HK-2 (cell line): ENCODE measurements around the gene WAS.
A peak's percentile ranks its signal among the peaks of the same experiment; 100 is the strongest.
"Not testable (repeated sequence)": the region's sequence is repeated elsewhere in the genome, so short reads cannot be mapped to it uniquely, and the experiment has no call there.

Experiments used
- DNase-seq: peaks from one replicate; pipeline ENCODE4 v3.0.0-alpha.2; 2018; ENCODE audit not compliant: unreplicated experiment

The WAS gene

DNA sequence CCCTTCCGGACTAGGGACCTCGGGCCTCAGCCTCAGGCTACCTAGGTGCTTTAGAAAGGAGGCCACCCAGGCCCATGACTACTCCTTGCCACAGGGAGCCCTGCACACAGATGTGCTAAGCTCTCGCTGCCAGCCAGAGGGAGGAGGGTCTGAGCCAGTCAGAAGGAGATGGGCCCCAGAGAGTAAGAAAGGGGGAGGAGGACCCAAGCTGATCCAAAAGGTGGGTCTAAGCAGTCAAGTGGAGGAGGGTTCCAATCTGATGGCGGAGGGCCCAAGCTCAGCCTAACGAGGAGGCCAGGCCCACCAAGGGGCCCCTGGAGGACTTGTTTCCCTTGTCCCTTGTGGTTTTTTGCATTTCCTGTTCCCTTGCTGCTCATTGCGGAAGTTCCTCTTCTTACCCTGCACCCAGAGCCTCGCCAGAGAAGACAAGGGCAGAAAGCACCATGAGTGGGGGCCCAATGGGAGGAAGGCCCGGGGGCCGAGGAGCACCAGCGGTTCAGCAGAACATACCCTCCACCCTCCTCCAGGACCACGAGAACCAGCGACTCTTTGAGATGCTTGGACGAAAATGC, at the start of gene WAS:
TSS of gene WAS (plus strand) at position 389 of the 572 bp plus-strand sequence. CDS start at position 444, 55 bp downstream.
- DNase-seq = no peak

DNA sequence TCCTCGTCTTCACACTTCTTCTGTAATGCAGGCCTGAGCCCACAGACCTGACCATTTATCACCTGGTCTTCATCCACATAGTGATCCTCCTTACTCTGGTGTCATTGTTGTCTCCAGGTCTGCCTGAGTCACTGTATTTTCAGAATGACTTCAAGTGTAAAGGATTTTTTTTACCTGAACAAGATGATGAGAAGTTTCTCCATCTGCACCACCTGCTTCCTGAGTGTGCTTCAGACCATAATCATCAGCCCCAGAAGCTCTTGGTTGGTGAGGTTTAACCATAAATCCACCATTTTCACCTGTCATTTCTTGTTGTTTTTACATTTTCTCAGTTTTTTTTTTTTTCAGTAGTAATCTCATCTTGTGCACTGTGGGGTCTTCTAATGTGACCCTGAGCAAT, 47.3 kb upstream of the WAS start:
- DNase-seq = no peak

DNA sequence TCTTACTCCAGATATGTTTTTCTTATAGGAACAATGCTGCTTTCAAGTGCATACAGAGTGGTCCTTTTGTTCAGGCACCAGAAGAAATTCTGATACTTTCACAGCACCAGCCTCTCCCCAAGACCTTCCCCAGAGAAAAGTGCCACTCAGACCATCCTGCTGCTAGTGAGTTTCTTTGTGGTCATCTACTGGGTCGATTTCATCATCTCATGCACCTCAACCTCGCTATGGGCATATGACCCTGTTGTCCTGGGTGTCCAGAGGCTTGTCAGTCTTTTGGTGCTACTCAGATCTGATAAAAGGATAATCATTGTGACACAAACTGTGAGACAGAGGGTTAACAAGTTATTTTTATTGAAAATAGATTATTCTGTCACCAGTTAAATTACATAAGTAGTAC, 46.8 kb upstream of the WAS start:
- no peak for DNase-seq

DNA sequence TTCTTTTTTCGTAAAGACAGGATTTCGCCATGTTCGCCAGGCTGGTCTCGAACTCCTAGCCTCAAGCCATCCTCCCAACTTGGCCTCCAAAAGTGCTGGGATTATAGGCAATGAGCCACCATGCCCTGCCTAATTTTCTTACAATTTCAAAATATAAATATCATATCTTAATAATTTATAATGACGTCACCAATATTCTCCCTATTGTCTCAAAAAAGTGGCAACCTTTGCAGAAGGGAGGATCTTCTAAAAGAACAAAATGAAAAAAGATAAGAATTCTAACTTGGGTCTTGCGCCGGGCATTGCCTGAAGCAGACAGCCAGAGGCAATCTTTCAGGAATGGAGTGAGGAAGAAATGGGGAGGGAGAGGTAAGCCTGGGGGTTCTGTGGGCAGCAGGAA, 37.9 kb upstream of the WAS start:
- no peak for DNase-seq

DNA sequence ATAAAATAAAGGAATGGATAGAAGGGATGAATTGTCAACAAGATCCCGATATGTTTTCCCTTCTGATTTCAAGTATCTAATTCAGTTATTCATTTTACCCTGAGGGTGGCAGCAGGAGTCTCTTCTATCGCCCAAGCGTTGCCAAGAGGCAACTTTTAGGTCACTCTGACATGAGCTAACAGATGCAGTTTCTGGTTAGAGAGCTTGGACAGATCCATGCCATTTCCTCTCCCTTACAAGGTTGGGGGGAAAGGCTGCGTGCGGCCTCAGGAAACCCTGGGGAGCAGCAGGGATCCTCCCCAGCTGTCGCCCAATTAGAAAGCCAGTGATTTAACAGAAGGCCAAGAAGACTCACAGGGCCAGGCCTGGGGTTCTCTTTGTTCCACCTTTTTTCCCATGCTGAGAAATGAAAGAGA, 35.3 kb upstream of the WAS start:
- DNase-seq = peak; percentile 4

DNA sequence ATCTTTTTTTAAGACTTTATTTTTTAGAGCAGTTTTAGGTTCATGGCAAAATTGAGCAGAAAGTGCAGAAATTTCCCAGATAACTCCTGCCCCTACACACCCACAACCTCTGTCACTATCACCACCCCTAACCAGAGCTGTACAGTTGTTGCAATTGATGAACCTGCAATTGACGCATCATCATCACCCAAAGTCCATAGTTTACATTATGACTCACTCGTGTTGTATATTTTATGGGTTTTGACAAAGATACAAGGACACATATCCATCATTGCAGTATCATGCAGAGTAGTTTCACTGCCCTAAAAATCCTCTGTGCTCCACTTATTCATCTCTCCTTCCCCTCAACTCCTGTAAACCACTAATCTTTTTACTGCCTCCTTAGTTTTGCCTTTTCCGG, 34.5 kb upstream of the WAS start:
- no peak for DNase-seq

DNA sequence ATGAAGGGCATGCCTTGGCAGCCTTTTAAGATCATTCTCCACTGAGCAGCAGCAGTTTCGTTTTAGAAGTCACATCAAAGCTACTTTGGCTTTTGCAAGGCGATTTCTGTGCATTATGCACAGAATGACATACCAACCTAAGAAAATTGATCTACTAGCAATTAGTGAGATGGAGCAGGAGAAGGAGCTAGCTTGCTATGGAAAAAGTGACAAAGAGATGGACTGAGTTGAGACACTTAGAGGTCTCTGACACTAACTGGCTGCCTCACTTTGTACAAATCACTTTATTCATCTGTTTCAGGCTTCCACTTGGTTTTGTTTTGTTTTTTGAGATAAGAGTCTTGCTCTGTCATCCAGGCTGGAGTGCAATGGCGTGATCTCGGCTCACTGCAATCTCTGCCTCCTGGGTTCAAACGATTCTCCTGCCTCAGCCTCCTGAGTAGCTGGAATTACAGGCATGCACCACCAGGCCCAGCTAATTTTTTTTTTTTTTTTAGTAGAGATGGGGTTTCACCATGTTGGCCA, 31.5 kb upstream of the WAS start:
- not testable (repeated sequence) for DNase-seq

DNA sequence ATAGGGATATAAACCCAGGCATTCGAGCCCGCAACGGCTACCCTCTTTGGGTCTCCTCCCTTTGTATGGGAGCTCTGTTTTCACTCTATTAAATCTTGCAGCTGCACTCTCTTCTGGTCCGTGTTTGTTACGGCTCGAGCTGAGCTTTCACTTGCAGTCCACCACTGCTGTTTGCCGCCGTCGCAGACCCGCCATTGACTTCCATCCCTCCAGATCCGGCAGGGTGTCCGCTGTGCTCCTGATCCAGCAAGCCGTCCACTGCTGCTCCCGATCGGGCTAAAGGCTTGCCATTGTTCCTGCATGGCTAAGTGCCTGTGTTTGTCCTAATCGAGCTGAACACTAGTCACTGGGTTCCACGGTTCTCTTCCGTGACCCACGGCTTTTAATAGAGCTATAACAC, 28.9 kb upstream of the WAS start:
- not testable (repeated sequence) for DNase-seq

DNA sequence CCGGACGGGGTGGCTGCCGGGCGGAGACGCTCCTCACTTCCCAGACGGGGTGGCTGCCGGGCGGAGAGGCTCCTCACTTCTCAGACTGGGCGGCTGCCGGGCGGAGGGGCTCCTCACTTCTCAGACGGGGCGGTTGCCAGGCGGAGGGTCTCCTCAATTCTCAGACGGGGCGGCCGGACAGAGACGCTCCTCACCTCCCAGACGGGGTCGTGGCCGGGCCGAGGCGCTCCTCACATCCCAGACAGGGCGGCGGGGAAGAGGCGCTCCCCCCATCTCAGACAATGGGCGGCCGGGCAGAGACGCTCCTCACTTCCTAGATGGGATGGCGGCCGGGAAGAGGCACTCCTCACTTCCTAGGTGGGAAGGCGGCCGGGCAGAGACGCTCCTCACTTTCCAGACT, 23.9 kb upstream of the WAS start:
- DNase-seq = not testable (repeated sequence)

DNA sequence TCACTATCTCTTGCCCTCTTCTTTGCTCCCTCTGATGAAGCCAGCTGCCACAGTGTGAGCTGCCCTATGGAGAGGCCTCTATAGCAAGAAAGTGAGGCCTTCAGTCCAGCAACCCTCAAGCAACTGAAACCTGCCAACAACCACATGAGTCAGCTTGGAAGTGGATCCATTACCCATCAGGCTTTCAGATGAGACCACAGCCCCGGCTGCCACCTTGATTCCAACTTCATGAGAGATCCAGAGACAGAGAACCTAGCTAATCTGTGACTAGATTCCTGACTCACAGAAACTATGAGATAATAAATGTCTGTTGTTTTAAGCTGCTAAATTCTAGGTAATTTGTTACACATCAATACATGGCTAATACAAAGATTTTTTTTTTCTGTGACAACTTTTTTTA, 20.4 kb upstream of the WAS start:
- DNase-seq = no peak

DNA sequence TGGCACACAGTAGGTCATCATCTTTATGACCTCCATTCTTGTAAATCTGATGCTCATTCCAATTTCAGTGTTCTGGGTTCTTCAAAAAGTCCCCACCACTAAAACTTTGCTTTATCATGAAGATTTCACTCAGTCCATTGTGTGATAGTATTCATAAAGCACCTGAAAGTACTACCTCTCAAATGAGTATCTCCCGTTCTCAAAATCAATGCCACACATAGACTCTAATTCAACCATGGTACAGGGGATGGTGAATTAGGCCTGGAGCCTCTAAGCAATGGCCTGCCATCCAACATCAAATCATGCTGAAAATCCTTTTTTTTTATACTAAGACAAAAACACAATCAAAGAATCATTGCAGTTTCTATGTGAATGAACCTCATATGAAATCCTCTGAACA, 19.4 kb upstream of the WAS start:
- DNase-seq = no peak

DNA sequence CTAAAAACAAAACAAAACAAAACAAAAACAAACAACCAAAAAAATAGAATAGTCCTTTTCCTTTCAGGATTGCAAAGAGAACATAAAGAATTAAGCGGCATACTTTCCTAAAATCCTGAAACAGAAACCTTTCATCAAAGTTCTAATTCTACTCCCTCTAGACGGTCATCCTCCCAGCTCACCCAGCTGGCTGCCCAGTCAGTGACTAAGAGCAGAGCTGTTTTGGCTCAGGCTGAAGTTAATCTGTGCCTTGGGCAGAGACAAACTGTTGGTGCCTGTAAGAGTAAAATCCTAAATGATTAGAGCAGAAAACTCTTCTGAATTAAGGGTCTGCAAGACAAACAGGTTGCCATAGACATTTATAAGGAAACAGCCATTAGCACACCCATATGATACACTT, 17.6 kb upstream of the WAS start:
- DNase-seq = no peak

DNA sequence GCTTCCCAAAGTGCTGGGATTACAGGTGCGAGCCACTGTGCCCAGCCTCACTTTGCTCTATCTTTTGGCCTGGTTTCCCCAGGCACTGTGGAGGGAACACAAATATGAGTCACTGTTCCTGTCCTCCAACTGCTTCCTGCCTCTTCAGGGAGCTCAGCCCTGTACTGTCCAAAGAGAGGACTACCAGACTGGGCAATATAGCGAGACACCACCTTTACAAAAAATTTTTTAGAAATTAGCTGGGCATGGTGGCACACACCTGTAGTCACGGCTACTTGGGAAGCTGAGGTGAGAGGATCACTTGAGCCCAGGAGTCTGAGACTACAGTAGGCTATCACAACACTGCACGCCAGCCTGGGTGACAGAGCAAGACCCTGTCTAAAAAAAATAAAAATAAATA, 16.9 kb upstream of the WAS start:
- no peak for DNase-seq

DNA sequence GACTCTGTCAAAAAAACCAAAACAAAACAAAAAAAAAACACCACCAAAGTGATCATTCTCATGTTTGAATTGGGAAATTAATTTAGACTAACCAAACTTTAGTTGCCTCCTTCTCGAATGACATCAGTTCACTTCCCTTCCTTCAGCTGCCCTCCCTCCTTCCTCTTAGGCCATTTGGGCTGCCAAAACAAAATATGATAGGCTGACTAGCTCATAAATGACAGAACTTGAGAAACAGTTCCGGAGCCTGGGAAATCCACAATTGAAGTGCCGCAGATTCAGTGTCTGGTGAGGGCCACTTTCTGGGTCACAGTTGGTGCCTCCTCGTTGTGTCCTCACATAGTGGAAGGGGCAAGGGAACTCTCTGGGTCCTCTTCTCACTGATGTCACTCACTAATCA, 16.1 kb upstream of the WAS start:
- no peak for DNase-seq

DNA sequence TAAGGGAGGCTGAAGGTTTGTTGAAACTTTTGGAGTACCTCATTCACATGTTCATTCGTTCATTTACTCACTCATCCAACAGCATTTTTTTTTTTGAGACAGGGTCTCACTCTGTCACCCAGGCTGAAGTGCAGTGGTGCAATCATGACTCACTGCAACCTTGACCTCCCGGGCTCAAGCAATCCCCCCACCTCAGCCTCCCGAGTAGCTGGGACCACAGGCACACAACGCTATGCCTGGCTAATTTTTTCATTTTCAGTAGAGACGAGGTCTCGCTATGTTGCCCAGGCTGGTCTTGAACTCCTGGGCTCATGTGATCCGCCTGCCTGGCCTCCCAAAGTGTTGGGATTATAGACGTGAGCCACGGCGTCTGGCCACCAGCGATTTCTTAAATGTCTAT, 15.4 kb upstream of the WAS start:
- not testable (repeated sequence) for DNase-seq

DNA sequence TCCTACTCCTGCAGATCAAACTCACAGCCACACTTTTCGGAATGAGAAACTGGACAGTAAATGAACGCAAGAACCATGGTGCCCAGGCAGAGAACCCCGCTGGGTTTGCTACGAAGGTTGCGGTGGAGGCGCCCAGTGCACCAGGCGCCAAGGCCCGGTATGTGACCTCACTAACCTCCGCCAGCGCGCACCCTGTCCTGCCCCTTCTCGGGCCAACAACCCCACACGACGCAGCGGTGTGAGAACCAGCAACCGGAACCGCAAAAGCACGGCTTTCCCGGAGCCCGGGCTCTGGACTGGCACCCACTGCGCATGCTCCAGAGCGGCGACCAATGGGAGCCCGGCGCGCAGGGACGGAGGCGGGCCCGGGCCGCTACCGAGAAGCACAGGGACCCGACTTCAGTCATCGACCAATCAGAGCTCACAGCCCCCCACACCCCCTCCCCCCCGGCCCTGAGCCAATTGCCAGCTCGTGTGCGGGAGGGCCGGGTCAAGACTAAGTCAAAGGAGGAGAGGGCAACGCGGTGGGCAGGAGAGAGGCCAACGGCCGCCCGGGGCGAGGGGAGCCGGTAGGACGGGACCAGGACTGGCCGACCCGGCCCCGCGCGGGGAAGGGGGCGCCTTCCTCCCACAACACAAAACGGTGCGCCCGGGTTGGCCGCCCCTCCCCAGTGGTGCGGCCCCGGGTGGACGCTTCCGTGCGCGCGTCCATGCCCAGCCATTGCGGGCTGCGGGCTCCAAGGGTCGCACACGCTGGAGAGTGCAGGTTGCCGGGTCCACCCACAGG, 7.3 kb upstream of the WAS start:
- peak; percentile 94 for DNase-seq

DNA sequence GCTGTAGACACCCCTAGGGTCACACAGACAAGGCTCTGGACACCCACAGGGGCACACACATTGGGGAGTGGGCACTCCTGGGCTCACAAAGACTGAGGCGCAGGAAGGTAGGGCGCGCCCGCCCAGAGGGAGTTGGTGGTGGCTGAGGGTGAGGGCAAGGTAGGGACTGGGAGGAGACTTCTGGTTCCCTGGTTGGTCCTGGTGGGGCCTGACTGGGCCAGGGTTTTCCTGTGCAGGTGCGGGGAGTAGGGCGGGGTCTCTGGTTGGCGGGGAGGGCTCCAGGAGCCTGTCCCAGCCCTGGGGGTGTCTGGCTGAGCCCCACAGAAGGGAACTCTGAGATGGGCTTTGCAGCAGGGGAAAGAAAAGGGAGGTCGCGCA, 6.7 kb upstream of the WAS start:
- DNase-seq = peak; percentile 27

DNA sequence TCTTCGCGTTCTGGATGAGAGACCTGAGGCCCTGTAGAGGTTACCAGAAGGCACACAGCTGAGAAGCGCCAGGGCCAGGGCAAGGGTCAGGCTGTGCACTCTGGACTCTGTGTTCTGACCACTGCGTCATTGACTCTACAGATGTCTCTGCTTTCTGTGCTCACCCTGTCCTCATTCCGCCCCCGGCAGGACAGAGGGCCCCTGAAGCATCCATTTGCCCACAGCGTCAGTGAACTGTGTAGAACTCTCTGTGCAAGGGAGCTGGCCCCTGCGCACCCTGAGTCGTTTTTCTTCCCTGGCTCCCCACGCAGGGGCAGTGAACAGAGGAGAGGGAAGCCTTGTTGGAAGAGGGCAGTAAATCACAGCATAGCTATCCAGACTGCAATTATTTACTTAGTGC, 6.1 kb upstream of the WAS start:
- no peak for DNase-seq

DNA sequence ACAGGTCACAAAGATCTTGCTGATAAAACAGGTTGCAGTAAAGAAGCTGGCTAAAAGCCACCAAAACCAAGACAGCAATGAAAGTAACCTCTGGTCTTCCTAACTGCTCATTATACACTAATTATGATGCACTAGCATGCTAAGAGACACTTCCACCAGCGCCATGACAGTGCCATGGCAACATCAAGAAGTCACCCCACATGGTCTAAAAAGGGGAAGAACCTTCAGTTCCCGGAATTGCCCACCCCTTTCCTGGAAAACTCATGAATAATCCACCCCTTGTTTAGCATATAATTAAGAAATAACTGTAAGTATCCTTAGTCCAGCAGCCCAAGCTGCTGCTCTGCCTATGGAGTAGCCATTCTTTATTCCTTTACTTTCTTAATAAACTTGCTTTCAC, 3.1 kb upstream of the WAS start:
- not testable (repeated sequence) for DNase-seq

DNA sequence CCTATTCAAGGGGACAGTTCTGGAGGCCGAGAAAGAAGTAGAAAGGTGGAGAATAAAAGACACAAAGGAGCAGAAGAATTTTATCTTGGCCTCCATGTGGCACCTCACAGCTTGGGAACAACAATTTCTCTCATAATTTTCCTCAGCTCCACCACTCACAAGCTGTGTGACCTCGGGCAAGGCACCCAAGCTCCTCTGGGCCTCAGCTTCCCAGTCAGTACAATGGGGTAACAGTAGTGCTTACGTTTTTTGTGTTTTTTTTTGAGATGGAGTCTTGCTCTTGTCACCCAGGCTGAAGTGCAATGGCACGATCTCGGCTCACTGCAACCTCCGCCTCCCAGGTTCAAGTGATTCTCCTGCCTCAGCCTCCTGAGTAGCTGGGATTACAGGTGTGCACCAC, 2.7 kb upstream of the WAS start:
- DNase-seq = not testable (repeated sequence)

DNA sequence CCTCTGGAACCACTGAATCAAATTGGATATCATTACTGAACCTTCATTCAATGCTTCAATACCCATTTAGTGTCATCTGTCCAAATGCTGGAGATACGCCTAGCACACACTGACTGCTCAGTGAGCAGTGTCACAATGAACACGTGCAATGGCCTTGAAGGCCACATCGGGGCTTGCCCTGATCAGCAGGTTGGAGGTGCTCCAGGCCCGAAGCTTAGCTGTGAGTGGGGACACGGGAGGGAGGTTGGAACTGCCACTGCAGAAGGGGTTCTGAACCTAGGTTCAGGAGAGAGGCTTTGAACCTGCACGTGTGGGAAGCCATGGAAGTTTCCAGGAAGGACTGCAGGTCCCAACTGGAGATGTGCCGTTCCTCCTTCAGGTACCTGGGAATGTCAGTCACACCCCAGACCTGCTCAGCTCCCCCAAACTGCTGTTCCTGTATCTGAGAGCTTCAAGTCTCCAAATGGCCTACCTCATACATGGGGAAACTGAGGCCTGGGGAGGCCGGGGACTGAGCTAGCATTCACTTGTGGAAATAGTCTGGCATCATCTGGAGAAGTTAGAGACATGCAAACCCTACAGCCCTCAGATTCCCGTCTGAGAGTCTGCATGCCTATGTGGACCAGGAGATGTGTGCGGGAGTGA, 1.9 kb upstream of the WAS start:
- no peak for DNase-seq

DNA sequence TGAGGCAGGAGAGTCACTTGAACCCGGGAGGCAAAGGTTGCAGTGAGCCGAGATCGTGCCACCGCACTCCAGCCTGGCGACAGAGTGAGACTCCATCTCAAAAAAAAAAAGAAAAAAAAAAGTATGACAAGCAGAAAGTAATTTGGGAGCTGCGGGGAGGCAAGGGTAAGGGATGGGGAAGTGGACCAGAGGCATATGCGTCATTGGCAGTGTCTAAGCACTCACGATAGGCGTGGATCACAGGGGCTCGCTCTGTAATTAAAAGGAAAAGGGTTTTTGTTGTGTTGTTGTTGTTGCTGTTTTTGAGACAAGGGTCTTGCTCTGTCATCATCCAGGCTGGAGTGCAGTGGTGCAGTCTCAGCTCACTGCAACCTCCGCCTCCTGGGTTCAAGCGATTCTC, 804 bp upstream of the WAS start:
- DNase-seq = not testable (repeated sequence)

DNA sequence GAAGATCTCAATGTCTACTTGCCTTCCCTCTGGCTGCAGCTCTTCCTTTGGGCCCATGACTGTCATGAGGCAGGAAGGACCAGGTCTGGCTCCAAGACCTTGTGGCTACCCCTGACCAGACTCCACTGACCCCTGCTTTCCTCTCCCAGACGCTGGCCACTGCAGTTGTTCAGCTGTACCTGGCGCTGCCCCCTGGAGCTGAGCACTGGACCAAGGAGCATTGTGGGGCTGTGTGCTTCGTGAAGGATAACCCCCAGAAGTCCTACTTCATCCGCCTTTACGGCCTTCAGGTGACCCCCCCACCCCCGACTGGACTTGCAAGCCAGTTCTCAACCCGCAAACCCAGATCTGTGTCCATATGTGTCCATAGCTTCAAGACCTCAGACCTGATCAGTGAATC, 535 bp downstream of the WAS start:
- no peak for DNase-seq
